ENCODE data around the gene MARCHF9.
"Not testable (repeated sequence)": the region's sequence is repeated elsewhere in the genome, so short reads cannot be mapped to it uniquely, and the experiment has no call there.

Gene MARCHF9

DNA sequence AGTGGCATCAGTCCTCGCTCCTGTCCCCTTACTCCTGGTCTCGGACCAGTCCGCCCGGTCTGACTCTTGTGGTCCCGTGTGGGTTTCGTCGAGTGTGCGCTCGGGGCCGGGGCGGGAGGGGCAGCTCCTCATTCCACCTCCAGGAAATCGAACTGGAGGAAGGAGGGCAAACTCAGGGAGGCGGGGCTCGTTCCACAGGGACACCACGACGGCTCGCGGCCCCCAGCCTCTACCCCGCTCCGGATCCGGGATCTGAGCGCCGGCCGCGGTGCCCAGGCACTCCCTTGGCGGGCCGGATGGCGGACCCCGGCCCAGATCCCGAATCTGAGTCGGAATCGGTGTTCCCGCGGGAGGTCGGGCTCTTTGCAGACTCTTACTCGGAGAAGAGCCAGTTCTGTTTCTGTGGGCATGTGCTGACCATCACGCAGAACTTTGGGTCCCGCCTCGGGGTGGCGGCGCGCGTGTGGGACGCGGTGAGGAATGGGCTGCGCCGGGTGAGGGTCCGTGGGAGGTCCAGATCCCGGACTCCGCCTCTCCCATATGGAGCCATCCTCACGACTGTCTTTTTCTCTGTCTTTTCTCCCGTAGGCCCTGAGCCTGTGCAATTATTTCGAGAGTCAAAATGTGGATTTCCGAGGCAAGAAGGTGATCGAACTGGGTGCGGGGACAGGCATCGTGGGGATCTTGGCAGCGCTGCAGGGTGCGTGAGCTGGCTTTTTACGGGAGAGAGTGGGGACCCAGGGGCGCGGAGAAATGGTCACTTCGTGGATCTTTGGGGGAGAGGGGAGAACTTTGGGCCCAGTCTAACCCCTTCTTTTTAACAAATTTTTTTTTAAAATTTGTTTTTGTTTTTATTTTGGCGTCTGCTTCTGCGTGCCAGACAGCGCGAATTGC, 17.8 kb downstream of the MARCHF9 start, which contains the start of gene EEF1AKMT3:
TSS of gene EEF1AKMT3 (plus strand) at position 186 of the 894 bp plus-strand sequence. CDS start at position 297, 111 bp downstream.
- no peak for DNase-seq

DNA sequence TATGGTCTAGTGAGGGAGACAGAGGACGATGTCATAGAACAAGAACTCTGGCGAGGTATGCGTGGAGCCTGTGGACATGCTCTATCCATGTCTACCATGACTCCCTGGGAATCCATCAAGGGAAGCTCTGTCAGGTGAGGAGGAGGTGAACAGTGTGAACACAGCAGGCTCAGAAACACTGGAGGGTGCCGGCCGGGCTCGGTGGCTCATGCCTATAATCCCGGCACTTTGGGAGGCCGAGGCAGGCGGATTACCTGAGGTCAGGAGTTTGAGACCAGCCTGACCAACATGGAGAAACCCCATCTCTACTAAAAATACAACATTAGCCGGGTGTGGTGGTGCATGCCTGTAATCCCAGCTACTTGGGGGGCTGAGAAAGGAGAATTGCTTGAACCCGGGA, 19.7 kb downstream of the MARCHF9 start:
- not testable (repeated sequence) for DNase-seq

DNA sequence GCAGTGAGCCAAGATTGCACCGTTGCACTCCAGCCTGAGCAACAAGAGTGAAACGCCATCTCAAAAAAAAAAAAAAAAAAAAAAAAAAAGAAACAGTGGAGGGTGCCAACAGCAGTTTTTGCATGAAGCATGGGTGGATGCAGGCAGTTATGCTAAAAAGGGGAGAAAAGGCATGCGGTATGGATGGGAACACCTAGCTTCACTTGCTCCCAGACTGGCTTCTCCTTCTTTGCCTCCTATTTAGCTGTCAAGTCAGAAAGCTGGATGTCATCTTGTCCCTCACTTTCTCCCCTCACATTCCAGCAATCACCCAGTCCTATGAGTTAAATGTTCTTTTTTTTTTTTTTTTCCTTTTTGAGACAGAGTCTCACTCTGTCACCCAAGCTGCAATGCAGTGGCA, 20.1 kb downstream of the MARCHF9 start:
- DNase-seq: no peak

DNA sequence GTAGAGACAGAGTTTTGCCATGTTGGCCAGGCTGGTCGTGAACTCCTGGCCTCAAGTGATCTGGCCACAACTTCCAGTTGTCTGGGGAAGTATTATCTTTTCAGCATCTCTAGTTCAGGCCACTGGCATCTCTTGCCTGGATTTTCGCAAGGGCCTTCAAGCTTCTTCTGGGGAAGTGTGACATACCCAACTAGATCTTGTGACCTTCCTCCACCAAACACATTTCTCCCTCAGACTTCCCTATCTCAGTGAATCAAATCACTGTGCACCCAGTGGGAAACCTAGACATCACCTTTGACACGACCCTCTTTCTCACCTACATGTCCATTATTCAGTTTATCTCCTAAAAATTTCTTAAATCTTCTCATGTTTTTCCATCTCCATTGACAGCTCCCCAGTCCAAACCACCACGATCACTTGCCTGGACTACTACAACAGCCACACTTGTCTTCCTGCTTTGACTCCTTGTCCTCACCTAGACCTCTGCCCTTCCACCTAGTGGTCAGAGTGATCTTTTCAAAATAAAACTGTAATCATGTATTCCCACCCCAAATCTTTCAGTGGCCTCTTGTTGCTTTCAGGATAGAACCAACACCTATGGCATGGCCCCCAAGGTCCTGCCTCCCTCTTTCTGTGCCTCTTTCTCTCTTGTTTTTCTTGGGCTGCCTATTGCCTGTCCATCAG, 20.8 kb downstream of the MARCHF9 start:
- DNase-seq: no peak

DNA sequence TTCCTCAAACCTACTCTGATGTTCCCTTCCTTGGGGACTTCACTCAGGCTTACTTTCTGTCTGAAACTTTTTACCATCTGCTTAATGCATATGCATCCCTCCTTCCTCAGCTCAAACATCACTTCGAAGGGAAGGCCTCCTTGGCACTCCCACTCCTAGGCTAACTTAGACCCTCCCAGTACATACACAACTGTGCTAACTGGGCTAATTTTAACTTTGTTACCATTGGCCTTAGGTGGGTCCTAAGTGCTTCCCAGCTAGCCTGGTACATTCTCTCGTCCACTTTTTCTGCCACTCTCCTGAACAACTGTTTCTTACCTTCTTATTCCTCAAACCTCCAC, 21.3 kb downstream of the MARCHF9 start:
- no peak for DNase-seq

DNA sequence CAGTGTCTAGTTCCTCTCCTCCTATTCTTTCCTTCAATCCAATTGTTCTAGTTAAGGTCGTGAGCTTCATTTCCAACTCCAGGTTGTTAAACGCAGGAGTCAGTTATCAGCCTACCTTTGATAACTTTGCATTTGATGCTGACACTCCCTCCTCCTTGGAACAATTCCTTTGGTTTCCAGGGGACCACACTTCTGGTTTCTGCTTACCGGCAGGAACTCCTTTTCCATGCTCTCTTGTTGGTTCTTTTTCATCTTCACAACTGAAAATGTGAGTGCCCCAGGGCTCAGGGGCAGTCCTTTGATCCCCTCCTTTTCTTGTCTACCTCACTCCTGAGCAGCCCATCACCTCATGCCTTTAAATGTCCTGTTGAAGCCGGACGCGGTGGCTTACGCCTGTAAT, 22.5 kb downstream of the MARCHF9 start:
- no peak for DNase-seq

DNA sequence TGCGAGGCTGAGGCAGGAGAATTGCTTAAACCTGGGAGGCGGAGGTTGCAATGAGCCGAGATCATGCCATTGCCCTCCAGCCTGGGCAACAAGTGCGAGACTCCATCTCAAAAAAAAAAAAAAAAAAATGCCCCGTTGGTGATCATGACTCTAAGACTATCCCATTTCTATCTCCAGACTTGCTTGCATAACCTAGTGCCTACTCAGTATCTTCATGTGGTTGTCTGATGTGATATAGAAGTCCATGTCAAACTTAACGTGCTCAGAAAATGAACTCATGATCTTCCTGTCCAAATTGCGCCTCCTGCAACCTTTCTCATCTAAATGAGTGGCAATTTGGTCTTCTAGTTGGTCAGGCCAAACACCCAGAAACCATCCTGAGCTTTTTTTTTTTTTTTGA, 23.0 kb downstream of the MARCHF9 start:
- DNase-seq: no peak

DNA sequence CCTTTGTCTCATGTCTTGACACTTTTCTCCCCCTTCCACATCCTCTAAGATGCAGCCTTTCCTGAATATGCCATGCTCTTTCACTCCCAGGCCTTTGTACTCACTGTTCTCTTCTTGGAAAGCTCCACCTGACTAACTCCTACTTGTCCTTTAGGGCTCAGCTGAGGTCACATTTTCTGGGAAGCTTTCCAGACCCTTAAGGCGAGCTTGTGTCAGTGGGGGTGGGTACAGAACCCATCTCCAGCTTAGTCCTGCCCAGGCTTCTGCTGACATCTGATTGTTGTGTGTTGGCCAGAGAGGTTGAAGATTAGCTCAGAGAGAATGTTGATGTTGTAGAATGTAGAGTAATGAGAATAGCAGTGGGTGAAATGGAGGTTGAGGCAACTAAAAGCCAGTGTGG, 24.8 kb downstream of the MARCHF9 start:
- DNase-seq: no peak

DNA sequence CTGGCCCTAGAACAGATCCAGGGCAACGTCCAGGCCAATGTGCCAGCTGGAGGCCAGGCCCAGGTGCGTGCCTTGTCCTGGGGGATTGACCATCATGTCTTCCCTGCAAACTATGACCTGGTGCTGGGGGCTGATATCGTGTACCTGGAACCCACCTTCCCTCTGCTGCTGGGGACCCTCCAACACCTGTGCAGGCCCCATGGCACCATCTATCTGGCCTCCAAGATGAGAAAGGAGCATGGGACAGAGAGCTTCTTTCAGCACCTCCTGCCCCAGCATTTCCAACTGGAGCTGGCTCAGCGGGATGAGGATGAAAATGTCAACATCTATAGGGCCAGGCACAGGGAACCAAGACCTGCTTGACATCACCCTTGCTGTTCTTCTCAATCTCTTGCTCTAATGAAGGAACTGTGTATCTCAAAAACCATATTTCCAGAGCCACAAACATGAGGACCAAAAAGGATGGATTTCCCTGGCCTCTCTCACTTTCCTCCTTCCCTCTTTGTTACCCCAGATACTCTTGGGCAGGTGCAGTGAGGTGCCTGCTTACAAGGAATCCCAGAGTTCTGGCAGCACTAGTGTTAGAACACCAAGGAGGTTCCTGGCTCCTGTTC, 25.5 kb downstream of the MARCHF9 start:
- DNase-seq: no peak

DNA sequence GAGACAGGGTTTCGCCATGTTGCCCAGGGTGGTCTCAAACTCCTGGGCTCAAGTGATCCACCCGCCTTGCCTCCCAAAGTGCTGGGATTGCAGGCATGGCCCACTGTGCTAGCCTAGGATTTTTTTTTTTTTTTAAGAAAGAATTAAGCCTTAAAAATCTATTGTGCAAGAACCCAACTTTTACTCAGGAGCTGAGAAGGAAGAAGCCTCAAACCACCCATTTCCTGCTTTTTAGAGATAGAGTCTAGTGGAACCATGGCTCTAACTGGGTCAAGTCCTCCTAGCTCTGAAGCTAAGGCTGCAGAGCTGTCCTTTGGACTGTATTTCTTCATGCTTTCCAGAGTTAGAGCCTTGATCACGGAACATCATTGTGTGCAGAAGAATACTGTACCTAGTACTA, 26.3 kb downstream of the MARCHF9 start:
- DNase-seq: no peak

DNA sequence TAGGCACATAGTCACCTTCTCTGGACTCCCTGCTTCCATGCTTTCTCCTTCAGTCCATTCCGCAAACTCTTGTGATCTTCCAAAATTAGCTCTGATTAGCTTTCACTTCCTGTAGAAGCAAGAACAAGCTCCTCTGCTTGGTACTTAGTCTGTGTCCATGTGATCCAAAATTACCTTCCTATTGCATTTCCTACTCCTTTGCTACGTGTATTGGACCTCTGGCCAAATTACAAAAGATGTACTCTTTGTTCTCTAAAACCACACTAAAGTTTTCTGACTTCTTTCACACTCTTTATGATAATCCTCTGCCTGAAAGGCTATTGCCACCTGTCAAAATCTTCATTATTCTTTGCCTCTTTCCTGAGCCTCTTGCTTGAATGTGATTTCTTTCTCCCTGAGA, 26.9 kb downstream of the MARCHF9 start:
- DNase-seq: no peak

DNA sequence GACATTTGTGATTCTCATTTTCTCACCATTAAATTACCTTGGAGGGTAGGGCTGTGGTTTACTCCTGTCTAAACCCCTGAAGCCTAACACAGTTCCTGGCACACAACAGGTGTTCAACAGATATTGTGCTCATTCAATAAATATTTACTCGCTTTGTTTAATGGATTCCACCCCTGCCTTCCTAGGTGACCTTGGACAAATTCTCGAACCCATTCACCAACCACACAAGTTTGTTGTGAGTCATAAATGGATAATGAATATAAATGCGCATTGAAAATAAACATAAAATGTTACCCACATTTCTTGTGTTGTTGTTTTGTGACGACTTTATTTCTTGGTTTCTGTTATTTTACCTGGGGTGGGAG, 27.3 kb downstream of the MARCHF9 start:
- DNase-seq: no peak

DNA sequence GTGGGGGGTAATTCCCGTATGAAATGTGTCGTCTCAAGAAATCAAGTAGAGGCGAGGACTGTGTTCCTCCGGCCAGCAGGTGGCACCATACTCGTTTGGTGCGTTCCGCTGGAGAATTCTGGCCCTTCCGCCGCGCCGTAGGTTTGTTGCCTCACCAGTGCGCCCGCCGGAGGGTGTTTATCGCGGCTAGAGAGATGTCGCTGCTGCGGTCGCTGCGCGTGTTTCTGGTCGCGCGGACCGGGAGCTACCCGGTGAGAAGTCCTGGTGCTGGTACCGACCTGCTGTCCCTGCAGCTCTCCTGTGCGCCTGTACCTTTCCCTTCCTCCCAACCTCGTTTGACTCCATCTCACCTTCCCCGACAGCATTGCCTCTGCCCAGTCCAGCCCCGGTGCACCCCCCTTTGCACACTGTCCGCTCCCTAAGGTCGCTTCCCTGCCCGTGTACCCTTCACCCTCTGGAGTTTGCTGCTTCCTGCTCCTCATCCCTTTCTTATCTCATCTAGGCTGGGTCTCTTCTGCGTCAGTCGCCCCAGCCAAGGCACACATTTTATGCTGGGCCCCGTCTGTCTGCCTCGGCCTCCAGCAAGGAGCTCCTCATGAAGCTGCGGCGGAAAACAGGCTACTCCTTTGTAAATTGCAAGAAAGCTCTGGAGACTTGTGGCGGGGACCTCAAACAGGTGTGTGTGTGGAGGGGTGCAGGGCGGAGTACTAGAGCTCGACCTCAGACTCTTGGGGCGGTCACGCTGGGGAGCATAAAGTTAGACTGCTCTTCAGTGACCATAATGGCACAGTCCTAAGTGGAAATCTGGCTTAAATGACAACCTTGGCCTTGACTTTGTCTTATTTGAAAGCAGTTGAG, 27.9 kb downstream of the MARCHF9 start, which contains the start of gene TSFM:
TSS of gene TSFM (plus strand) at position 180 of the 858 bp plus-strand sequence. CDS start at position 195, 15 bp downstream.
- DNase-seq: peak; percentile 52

DNA sequence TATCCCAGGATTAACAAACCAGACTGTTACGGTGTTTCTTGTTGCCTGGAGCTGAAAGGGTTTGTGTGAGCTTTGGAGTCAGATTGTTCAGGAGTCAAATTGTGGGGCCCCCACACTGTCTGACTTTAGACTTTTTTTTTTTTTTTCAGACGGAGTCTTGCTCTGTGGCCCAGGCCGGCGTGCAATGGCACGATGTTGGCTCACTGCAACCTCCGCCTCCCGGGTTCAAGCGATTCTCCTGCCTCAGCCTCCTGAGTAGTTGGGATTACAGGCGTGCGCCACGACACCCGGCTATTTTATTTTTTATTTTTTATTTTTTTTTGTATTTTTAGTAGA, 28.5 kb downstream of the MARCHF9 start:
- no peak for DNase-seq

DNA sequence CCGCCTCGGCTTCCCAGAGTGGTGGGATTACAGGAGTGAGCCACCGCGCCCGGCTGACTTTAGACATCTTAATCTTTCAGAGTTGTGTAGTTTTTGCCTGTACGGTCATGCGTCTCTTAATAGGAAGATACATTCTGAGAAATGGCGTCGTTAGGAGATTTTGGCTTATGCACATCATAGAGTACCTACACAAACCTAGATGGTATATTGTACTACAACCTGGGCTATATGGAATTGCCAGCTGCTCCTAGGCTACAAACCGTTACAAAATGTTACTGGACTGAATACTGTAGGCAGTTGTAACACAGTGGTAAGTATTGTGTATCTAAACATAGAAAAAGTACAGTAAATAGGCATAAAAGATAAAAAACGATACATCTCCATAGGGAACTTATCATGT, 29.0 kb downstream of the MARCHF9 start:
- DNase-seq: no peak

DNA sequence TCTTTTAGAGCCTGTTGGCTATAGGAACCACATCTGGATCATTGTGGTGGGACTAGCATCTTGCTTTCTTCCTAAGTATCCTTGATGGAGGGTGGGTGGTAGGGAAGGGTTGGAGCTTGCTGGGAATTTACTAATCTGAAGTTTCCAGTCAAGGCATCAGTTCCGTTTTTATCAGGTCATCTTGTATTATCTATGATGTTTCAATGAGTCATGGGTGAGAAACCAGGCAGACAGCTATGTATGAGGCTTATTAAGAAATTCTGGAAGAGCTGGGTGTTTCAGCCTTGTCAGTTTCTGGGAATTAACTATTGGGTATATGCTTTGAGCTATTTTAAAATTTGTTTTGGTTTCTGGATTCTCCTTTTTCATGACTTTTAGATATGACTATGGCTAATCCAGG, 39.0 kb downstream of the MARCHF9 start:
- no peak for DNase-seq

DNA sequence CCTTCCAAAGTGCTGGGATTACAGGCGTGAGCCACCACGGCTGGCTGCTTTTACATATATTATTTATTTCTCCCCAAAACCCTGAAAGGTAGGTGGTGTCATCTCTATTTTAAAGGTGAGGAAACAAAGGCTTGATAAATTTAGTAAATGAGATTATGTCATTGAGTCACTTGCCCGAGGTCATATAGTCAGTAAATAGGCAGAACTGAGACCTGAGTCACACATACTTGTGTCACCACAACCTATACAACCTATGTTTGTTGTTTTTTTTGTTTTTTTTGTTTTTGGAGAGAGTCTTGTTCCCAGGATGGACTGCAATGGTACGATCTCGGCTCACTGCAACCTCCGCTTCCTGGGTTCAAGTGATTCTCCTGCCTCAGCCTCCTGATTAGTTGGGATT, 40.5 kb downstream of the MARCHF9 start:
- no peak for DNase-seq

DNA sequence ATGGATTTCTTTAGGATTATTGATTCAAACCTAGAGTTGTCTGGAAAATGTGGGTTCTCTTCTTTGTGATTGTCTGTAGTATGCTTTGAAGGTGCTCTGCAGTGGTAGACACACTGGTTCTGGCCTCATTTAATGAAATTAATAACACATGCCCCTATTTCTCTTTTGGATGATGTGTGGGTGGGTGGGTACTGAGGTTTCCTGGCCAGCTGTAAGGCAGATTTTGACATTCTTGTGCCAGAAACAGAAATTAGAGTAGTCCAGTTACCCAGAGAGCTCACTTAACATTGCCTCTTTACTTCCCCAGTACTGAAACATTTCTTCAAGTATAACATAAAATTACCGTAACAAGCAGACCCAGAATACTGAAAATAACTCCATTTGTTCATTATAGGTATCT, 42.1 kb downstream of the MARCHF9 start:
- no peak for DNase-seq

DNA sequence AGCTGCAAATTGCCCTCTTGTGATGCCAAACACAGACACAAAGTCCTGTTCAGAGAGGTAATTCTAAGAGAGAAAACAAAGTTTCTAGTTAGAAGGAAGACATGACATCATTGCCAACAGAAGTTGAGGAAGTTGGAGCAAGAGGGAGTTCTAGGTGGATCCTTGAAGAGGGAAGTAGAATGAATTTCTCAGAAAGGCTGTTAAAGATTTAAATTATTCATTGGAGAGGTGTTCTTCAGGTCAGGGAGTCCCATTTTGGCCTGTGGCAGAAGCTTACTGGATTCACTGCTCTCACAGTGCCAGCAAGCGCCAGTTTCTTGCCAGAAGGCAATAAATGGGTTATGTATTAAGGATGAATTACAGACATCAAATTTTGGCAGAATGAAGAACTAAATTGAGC, 43.0 kb downstream of the MARCHF9 start:
- DNase-seq: no peak

DNA sequence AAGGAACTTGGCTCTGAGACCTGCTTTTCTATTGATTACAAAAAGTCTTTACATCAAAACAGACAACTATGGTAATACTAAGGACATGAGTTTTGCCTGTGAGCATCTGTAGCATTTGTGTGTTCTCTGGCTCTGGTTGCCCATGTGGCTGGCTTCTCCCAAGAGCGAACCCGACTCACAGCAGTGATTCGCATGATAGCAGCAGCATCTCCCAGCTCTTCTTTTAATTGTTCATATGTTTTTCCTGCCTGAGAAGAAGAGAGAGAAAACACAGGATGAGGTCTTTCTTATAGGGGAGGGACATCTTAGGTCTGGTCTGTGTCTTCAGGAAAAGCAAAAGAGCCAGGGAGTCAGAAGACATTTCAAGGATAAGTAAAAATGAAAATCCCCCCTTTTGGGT, 46.1 kb downstream of the MARCHF9 start:
- DNase-seq: no peak

DNA sequence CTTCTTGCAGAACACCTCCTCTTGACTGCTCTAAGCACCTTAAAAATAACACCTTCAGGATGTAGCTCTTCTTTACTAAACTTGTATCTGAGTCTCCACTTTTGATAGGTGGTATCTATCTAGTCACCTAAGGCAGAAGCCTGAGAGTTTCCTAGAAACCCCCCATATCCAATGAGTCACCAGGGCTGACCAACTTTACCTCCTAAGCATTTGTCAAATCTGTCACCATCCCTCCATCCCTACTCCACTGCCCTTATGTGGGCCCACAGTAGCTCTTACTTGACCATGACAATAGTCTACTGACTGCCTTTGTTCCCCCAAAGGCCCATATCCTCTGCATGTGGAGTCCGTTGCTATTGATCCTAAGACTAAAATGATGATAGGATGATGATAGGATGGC, 47.7 kb downstream of the MARCHF9 start:
- DNase-seq: no peak

DNA sequence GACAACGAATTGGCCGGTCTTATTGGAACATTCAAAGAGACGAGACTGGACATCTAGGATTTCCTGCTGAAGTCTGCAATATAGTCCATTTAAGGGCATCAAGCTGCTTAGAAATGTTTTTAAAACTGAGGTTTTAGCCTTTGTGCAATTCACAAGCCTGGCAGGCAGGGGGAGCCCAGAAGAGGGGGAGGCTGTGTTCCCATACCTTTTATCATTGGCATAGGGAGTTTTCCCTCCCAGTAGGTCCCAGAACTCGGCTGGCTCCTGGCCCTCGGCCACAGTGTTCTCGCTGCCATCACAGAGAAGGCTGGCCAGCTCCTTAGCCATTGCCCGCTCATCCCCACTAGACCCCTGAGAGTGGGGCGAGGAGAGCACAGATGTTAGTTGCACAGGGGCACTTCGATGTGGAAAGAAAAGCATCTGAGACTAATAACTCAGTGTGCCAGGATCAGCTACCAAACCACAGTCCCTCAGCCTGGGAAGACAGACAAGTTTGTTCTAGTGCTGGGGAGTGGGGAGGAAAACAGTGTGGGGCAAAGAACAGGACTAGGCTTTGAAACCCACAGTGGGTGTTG, 48.5 kb downstream of the MARCHF9 start:
- DNase-seq: no peak

DNA sequence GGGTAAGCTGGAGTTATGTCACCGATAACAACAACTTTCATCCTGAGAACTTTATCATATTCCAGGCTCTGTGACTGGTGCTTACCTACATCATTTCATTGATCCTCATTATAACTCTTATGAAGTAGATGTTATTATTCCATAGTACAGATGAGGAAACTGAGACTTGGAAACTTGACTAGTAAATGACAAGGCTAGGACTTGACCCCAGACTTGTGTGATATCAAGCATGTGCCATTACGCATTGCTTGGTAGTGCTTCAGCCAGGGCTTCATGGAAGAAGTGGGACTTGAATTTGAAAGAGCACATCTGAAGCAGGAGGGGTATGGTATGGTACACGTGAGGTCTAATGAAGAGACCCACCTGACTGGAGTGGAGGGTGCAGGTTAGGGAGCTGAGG, 51.8 kb downstream of the MARCHF9 start:
- no peak for DNase-seq
